ENCODE measurements around the gene DRC1. TPM values are rescaled to one million over a fixed set of nuclear protein-coding genes. Genes with fewer than 3 reads are reported as not detected.

Gene DRC1
- polyA plus RNA-seq, 1 donor from 2014 or later: 0.16 TPM

- no peaks in the 10 kb centered on the region for H3K36me3 ChIP-seq (ENCODE audit: insufficient read depth, low read length)
- no peak overlapping the region for H2AFZ ChIP-seq (ENCODE audit: low read depth, low read length)
- H3K9me2 ChIP-seq (ENCODE audit: insufficient read depth, low read length): no peaks in the 10 kb centered on the region
- H4K20me1 ChIP-seq (ENCODE audit: insufficient read depth): no peaks in the 10 kb centered on the region
- no peak overlapping the region for H3K4me3 ChIP-seq (ENCODE audit: low read length)
- no peak overlapping the region for H3K27ac ChIP-seq (ENCODE audit: low read length)
- TF ChIP-seq SMC3 (conservative IDR thresholded peaks at IDR 0.05; ENCODE audit: poor library complexity) (no peak), EP300 (conservative IDR thresholded peaks at IDR 0.05; ENCODE audit: poor library complexity, severe bottlenecking) (no peak), REST (IDR thresholded peaks at IDR 0.05; ENCODE audit: borderline replicate concordance) (no peak), TAF1 (IDR thresholded peaks at IDR 0.05; ENCODE audit: low read depth) (no peak), EZH2 (IDR thresholded peaks at IDR 0.05; ENCODE audit: borderline replicate concordance, insufficient read depth, low read length, poor library complexity, severe bottlenecking) (no peak), CTCF (IDR thresholded peaks at IDR 0.05; ENCODE audit: poor library complexity, severe bottlenecking) (no peak), MXI1 (conservative IDR thresholded peaks at IDR 0.05; ENCODE audit: poor library complexity, severe bottlenecking) (no peak), POLR2AphosphoS5 (IDR thresholded peaks at IDR 0.05) (no peak), RAD21 (conservative IDR thresholded peaks at IDR 0.05) (no peak)
- no peak overlapping the region for H3K9ac ChIP-seq (ENCODE audit: low read length)
- H3F3A ChIP-seq (ENCODE audit: insufficient read depth, low read length, poor library complexity, severe bottlenecking): no peaks in the 10 kb centered on the region
- no peak overlapping the region for H3K4me2 ChIP-seq (ENCODE audit: low read length)
- H3K9me3 ChIP-seq (ENCODE audit: low read length): no peaks in the 10 kb centered on the region
- no peaks in the 10 kb centered on the region for H3K79me2 ChIP-seq (replicated peaks; ENCODE audit: insufficient read depth, low read length)
- H3K27me3 ChIP-seq (ENCODE audit: insufficient read depth, low read depth, low read length): no peaks in the 10 kb centered on the region
These were observed 55.5 kb downstream of the DRC1 start for GRCh38 chr2:26457251-26457666.

- Histone ChIP-seq H3K27ac (ENCODE audit: low read length) (no peak overlapping the region), H3K4me2 (ENCODE audit: low read length) (no peak overlapping the region), H3K36me3 (ENCODE audit: insufficient read depth, low read length) (no peaks in the 10 kb centered on the region), H2AFZ (ENCODE audit: low read depth, low read length) (no peak overlapping the region), H3K4me3 (ENCODE audit: low read length) (no peak overlapping the region), H3K9me3 (ENCODE audit: low read length) (no peaks in the 10 kb centered on the region), H3K79me2 (replicated peaks; ENCODE audit: insufficient read depth, low read length) (no peaks in the 10 kb centered on the region), H3K9me2 (ENCODE audit: insufficient read depth, low read length) (no peaks in the 10 kb centered on the region), H3K27me3 (ENCODE audit: insufficient read depth, low read depth, low read length) (no peaks in the 10 kb centered on the region), H3F3A (ENCODE audit: insufficient read depth, low read length, poor library complexity, severe bottlenecking) (no peaks in the 10 kb centered on the region), H3K9ac (ENCODE audit: low read length) (no peak overlapping the region), H4K20me1 (ENCODE audit: insufficient read depth) (no peaks in the 10 kb centered on the region)
- TF ChIP-seq POLR2AphosphoS5 (IDR thresholded peaks at IDR 0.05) (no peak), SMC3 (conservative IDR thresholded peaks at IDR 0.05; ENCODE audit: poor library complexity) (no peak), CTCF (IDR thresholded peaks at IDR 0.05; ENCODE audit: poor library complexity, severe bottlenecking) (no peak), TAF1 (IDR thresholded peaks at IDR 0.05; ENCODE audit: low read depth) (no peak), MXI1 (conservative IDR thresholded peaks at IDR 0.05; ENCODE audit: poor library complexity, severe bottlenecking) (no peak), EZH2 (IDR thresholded peaks at IDR 0.05; ENCODE audit: borderline replicate concordance, insufficient read depth, low read length, poor library complexity, severe bottlenecking) (no peak), REST (IDR thresholded peaks at IDR 0.05; ENCODE audit: borderline replicate concordance) (no peak), RAD21 (conservative IDR thresholded peaks at IDR 0.05) (no peak), EP300 (conservative IDR thresholded peaks at IDR 0.05; ENCODE audit: poor library complexity, severe bottlenecking) (no peak)
These were observed 56.1 kb downstream of the DRC1 start for GRCh38 chr2:26457695-26458364.

Measured in neural cell (in vitro differentiated cells).